ENCODE results near the gene EIF1AD. TPM values are rescaled to one million over a fixed set of nuclear protein-coding genes. Genes with fewer than 3 reads are reported as not detected.
A peak's percentile ranks its signal among the peaks of the same experiment; 100 is the strongest.
"Not testable (repeated sequence)": the region's sequence is repeated elsewhere in the genome, so short reads cannot be mapped to it uniquely, and the experiment has no call there.

The EIF1AD gene
- total RNA-seq, 2 donors from 2014 or later, result 69.6 to 82.1 TPM

DNA sequence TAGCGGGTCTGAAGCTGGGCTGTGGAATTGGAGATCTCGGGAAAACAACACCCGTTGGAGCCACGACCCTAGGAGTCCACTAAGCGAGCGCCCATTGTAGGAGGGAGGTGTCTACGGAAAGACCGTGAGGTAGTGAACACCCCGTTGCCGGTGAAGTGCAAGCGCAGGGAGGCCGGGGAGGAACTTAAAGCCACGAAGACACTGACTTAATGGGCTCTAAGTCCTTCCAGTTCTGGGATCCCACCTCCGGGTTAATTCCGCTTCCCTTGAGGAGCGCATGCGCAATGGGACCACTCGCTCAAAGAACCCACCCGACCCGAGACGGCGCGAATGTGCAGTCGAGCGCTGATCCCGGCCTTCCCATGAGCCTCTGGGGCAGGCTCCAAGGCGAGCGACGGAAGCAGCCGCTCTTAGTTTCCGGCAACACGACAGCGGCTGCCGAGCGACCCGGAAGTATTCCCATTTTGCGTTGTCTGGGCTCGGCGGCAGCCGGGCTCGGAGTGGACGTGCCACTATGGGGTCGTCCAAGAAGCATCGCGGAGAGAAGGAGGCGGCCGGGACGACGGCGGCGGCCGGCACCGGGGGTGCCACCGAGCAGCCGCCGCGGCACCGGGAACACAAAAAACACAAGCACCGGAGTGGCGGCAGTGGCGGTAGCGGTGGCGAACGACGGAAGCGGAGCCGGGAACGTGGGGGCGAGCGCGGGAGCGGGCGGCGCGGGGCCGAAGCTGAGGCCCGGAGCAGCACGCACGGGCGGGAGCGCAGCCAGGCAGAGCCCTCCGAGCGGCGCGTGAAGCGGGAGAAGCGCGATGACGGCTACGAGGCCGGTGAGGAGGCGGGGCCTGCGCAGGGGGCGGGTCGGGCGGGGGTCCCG is 40.5 kb downstream of the EIF1AD start, which contains the start of gene SART1:
Gene SART1 (plus strand): TSS at position 468 of the 874 bp plus-strand sequence. CDS start 47 bp downstream, at position 515.
- peak; percentile 97 to 98 for ATAC-seq
- Mint-ChIP-seq H3K4me3 (peak within 1 kb of the TSS; percentile 89), H3K4me1 (ENCODE audit: low read depth in 2 of 2) (peaks cover 27 to 35% of the 10 kb centered on the region in 2 donors), H3K36me3 (peaks cover 23% of the 10 kb centered on the region), H3K27ac (peak within 1 kb of the TSS; percentile 84 to 96), H3K9me3 (no peaks in the 10 kb centered on the region), H3K27me3 (no peaks in the 10 kb centered on the region)
- peak; percentile 98 for DNase-seq (ENCODE audit: low spot score)

DNA sequence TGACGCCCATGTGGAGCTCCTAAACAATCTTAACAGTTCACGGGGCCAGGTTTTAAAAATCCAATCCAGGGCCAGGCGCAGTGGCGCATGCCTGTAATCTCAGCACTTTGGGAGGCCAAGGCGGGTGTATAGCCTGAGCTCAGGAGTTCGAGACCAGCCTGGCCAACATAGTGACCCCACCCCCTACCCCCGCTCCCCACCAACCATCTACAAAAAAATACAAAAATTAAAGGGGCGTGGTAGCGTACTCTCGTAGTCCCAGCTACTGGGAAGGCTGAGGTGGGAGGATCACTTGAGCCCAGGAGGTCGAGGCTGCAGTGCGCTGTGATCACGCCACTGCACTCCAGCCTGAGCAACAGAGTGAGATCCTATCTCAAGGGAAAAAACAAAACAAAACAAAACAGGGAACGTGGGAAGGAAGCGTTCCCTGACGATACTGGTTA is 41.1 kb downstream of the EIF1AD start:
- DNase-seq (ENCODE audit: low spot score), result no peak

DNA sequence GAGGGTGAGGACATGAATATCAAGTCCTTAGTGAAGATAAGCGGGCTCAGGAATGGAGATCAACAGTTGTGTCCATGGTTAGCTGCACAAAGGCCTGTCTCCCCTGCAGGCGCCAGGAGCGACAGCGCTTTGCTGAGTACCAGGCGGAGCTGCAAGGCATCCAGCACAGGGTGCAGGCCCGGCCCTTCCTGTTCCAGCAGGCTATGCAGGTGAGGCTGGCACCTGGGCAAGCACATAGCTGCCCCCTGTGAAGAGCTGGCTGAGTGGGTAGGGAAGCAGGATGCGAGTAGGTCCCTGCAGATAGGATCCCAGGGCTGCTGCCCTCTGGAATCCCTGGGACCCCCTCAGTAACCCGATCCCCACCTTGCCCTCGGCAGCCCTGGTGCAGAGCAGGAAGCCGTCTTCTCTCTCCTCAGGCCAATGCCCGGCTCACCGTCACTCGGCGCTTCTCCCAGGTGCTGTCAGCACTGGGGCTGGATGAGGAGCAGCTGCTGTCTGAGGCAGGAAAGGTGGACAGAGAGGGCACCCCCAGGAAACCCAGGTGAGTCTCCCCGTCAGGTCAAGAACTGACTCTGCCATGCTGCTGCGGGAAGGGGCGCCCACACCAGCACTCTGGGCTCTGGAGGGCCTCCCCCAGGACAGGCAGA is 43.1 kb downstream of the EIF1AD start:
- H3K4me3 Mint-ChIP-seq, result no peak overlapping the region
- no peak overlapping the region for H3K27ac Mint-ChIP-seq
- H3K27me3 Mint-ChIP-seq, result no peaks in the 10 kb centered on the region
- no peaks in the 10 kb centered on the region for H3K9me3 Mint-ChIP-seq
- peaks cover 17% of the 10 kb centered on the region for H3K36me3 Mint-ChIP-seq
- H3K4me1 Mint-ChIP-seq (ENCODE audit: low read depth in 2 of 2), result peaks cover 26 to 27% of the 10 kb centered on the region in 2 donors
- DNase-seq (ENCODE audit: low spot score) (peak; percentile 55), ATAC-seq (no peak)

More for the DNA sequence above, 41.1 kb downstream of the EIF1AD start:
- H3K9me3 Mint-ChIP-seq, result no peaks in the 10 kb centered on the region
- no peaks in the 10 kb centered on the region for H3K27me3 Mint-ChIP-seq
- peaks cover 20% of the 10 kb centered on the region for H3K36me3 Mint-ChIP-seq
- H3K4me1 Mint-ChIP-seq (ENCODE audit: low read depth in 2 of 2), result peaks cover 27 to 34% of the 10 kb centered on the region in 2 donors
- H3K27ac Mint-ChIP-seq, result peak overlapping the region; percentile 84 to 96
- H3K4me3 Mint-ChIP-seq, result peak overlapping the region; percentile 89
- no peak for ATAC-seq

DNA sequence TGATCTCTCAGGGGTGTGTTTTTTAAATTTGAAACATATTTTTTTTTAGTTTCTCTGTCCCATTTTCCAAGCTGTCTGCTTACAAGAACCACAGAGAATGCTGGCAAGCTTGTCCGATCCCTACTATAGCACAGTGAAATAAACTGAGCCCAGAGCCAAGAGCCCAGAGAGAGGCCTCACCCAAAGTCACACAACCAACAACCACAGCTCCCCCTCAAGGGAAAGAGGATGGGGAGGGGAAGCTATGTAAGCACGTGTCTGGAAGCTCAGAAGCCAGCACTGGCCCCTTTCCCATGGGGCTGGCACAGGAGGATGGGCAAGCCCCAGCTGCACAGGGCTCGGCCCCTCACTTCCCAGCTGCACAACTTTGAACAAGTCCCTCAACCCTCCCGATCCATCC is 43.7 kb downstream of the EIF1AD start:
- no peak overlapping the region for H3K4me3 Mint-ChIP-seq
- H3K9me3 Mint-ChIP-seq, result no peaks in the 10 kb centered on the region
- H3K4me1 Mint-ChIP-seq (ENCODE audit: low read depth in 2 of 2), result peaks cover 21 to 22% of the 10 kb centered on the region in 2 donors
- H3K27me3 Mint-ChIP-seq, result no peaks in the 10 kb centered on the region
- peaks cover 17% of the 10 kb centered on the region for H3K36me3 Mint-ChIP-seq
- DNase-seq (ENCODE audit: low spot score), result no peak
- no peak overlapping the region for H3K27ac Mint-ChIP-seq
- ATAC-seq, result no peak

DNA sequence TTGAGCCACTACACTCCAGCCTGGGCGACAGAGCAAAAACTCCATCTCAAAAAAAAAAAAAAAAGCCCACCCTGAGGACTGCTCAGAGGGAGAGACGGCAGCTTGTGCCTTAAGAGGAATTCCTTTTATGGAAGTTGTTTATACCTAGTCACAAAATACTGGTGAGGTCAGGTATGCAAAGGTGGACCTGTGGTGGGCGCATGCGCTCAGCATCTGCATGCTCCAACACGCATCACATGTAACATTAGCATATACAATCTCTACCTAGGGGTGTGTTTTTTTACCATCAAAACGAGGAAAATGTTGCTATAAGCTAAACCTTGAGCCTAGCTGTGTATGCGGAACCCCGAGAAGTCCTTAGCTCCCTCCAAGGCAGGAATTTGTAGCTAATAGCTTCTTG is 47.2 kb downstream of the EIF1AD start:
- DNase-seq (ENCODE audit: low spot score), result no peak
- H3K27me3 Mint-ChIP-seq, result no peaks in the 10 kb centered on the region
- no peak overlapping the region for H3K27ac Mint-ChIP-seq
- H3K36me3 Mint-ChIP-seq, result no peaks in the 10 kb centered on the region
- H3K4me1 Mint-ChIP-seq (ENCODE audit: low read depth in 2 of 2), result peaks cover 0 to 2% of the 10 kb centered on the region in 2 donors
- H3K4me3 Mint-ChIP-seq, result no peak overlapping the region
- ATAC-seq, result no peak
- no peaks in the 10 kb centered on the region for H3K9me3 Mint-ChIP-seq

GRCh38 chr11:65953471-65953870 is 48.5 kb downstream of the EIF1AD start:
- Mint-ChIP-seq H3K36me3 (no peaks in the 10 kb centered on the region), H3K27ac (no peak overlapping the region), H3K27me3 (no peaks in the 10 kb centered on the region), H3K9me3 (no peaks in the 10 kb centered on the region), H3K4me3 (no peak overlapping the region), H3K4me1 (ENCODE audit: low read depth in 2 of 2) (peaks cover 0 to 2% of the 10 kb centered on the region in 2 donors)
- ATAC-seq (no peak), DNase-seq (ENCODE audit: low spot score) (no peak)

GRCh38 chr11:65952052-65952521 is 49.9 kb downstream of the EIF1AD start:
- no peak overlapping the region for H3K27ac Mint-ChIP-seq

DNA sequence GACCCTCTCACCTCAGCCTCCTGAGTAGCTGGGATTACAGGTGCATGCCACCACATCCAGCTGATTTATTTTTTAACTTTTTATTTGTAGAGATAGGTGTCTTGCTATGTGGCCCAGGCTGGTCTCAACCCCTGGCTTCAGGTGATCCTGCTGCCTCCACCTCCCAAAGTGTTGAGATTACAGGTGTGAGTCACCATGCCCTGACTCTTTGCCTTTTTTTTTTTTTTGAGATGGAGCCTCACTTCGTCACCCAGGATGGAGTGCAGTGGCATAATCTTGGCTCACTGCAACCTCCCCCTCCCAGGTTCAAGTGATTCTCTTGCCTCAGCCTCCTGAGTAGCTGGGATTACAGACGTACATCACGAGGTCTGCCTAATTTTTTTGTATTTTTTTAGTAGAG is 50.3 kb downstream of the EIF1AD start:
- H3K9me3 Mint-ChIP-seq; H3K27ac Mint-ChIP-seq; H3K4me3 Mint-ChIP-seq; DNase-seq (ENCODE audit: low spot score); H3K36me3 Mint-ChIP-seq; H3K27me3 Mint-ChIP-seq; ATAC-seq; H3K4me1 Mint-ChIP-seq (ENCODE audit: low read depth in 2 of 2): not testable (repeated sequence)

More at GRCh38 chr11:65952052-65952521, 49.9 kb downstream of the EIF1AD start:
- no peaks in the 10 kb centered on the region for H3K36me3 Mint-ChIP-seq
- H3K4me3 Mint-ChIP-seq, result no peak overlapping the region
- no peaks in the 10 kb centered on the region for H3K9me3 Mint-ChIP-seq
- no peaks in the 10 kb centered on the region for H3K4me1 Mint-ChIP-seq (ENCODE audit: low read depth in 2 of 2)
- no peak for ATAC-seq
- DNase-seq (ENCODE audit: low spot score), result no peak
- no peaks in the 10 kb centered on the region for H3K27me3 Mint-ChIP-seq

- H3K27ac Mint-ChIP-seq; H3K4me3 Mint-ChIP-seq; H3K9me3 Mint-ChIP-seq; H3K4me1 Mint-ChIP-seq (ENCODE audit: low read depth in 2 of 2); H3K27me3 Mint-ChIP-seq; DNase-seq (ENCODE audit: low spot score); ATAC-seq; H3K36me3 Mint-ChIP-seq: not testable (repeated sequence)
Measured at GRCh38 chr11:65950711-65951110, 51.2 kb downstream of the EIF1AD start.

DNA sequence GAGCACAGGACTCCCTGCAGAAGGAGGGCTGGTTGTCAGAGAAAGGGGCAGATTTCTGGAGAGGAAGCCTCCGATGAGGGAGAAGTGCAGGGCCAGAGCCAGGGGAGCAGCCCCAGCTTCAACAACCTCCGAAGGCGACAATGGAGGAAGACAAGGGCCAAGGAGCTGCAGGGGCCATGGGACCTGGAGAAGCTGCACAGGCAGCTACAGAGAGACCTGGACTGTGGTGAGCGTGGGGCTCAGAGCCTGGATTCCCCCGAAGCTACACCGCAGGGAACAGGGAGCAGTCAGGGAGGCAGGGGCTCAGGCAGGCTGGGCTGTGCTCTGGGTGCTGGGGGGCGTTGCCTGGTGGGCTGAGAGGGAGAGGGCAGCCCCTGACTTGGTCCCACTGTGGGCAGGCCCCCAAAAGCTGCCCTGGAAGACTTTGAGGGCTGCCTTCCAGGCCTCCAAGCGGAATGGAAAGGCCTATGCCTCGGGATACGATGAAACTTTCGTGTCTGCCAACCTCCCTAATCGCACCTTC is 54.3 kb downstream of the EIF1AD start:
- Mint-ChIP-seq H3K4me1 (ENCODE audit: low read depth in 2 of 2) (no peaks in the 10 kb centered on the region), H3K9me3 (no peaks in the 10 kb centered on the region), H3K27me3 (no peaks in the 10 kb centered on the region), H3K27ac (no peak overlapping the region), H3K4me3 (no peak overlapping the region), H3K36me3 (no peaks in the 10 kb centered on the region)
- no peak for ATAC-seq
- no peak for DNase-seq (ENCODE audit: low spot score)

GRCh38 chr11:65947133-65947532 is 54.8 kb downstream of the EIF1AD start:
- Mint-ChIP-seq H3K27me3 (no peaks in the 10 kb centered on the region), H3K4me1 (ENCODE audit: low read depth in 2 of 2) (no peaks in the 10 kb centered on the region), H3K9me3 (no peaks in the 10 kb centered on the region), H3K4me3 (no peak overlapping the region), H3K27ac (no peak overlapping the region), H3K36me3 (no peaks in the 10 kb centered on the region)
- DNase-seq (ENCODE audit: low spot score), result peak; percentile 47
- ATAC-seq, result no peak

DNA sequence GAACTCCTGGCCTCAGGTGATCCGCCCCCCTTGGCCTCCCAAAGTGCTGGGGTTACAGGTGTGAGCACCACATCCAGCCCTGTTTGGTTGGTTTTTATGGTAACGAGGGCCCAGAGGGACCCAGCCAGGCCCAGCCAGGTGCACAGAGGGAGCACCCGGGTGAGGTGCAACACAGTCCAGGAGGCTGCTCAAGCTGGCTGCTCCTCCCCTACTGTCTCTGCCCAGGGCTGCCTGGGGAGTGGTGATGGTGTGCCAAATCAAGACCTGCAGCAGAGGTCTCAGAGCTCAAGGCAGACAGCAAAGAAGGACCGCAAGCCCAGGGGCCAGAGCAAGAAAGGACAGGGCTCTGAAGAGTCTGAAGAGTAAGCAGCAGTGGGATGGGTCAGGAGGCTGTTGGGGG is 55.3 kb downstream of the EIF1AD start:
- H3K9me3 Mint-ChIP-seq, result no peaks in the 10 kb centered on the region

More for the DNA sequence above, 55.3 kb downstream of the EIF1AD start:
- no peak overlapping the region for H3K27ac Mint-ChIP-seq
- no peaks in the 10 kb centered on the region for H3K36me3 Mint-ChIP-seq
- no peak for ATAC-seq
- H3K4me1 Mint-ChIP-seq (ENCODE audit: low read depth in 2 of 2), result peaks cover 0 to under 1% of the 10 kb centered on the region in 2 donors
- H3K4me3 Mint-ChIP-seq, result no peak overlapping the region
- no peaks in the 10 kb centered on the region for H3K27me3 Mint-ChIP-seq
- DNase-seq (ENCODE audit: low spot score), result peak; percentile 32

Data from natural killer cell treated with Interleukin-12 subunit alpha and Interleukin-12 subunit beta and Interleukin-15 and Interleukin-18, amount 100 ng/mL, for 72 hours (primary cell).